NCI-H345 (cell line): Measurements from ENCODE around the gene PLA2G4B.
A peak's percentile ranks its signal among the peaks of the same experiment; 100 is the strongest.

Experiments used
- DNase-seq: peaks from one replicate; lab custom pipeline; 2025; lab: John Stamatoyannopoulos, UW

Gene PLA2G4B

GRCh38 chr15:41869770-41870688 is 31.4 kb downstream of the PLA2G4B start:
- no peak for DNase-seq

- no peak for DNase-seq
Measured at GRCh38 chr15:41870689-41871081, 32.0 kb downstream of the PLA2G4B start.

GRCh38 chr15:41871175-41871905 is 32.7 kb downstream of the PLA2G4B start:
- DNase-seq, result no peak

GRCh38 chr15:41872166-41872747 is 33.6 kb downstream of the PLA2G4B start:
- DNase-seq, result peak; percentile 10

- peak; percentile 75 for DNase-seq
Measured at GRCh38 chr15:41873711-41874110, 35.1 kb downstream of the PLA2G4B start.

GRCh38 chr15:41874736-41875135 is 36.1 kb downstream of the PLA2G4B start:
- no peak for DNase-seq

GRCh38 chr15:41876007-41876406 is 37.4 kb downstream of the PLA2G4B start:
- no peak for DNase-seq

- peak; percentile 47 for DNase-seq
Measured at GRCh38 chr15:41876689-41877088, 38.0 kb downstream of the PLA2G4B start.

- peak; percentile 35 for DNase-seq
Measured at GRCh38 chr15:41877631-41878354, 39.1 kb downstream of the PLA2G4B start.

- no peak for DNase-seq
Measured at GRCh38 chr15:41878355-41878699, 39.7 kb downstream of the PLA2G4B start.

- DNase-seq, result no peak
Measured at GRCh38 chr15:41879321-41879845, 40.7 kb downstream of the PLA2G4B start.

GRCh38 chr15:41880156-41880877 is 41.7 kb downstream of the PLA2G4B start:
- no peak for DNase-seq

- no peak for DNase-seq
Measured at GRCh38 chr15:41881086-41881485, 42.4 kb downstream of the PLA2G4B start.

GRCh38 chr15:41881550-41881919 is 42.9 kb downstream of the PLA2G4B start:
- DNase-seq, result no peak

GRCh38 chr15:41881920-41882688 is 43.5 kb downstream of the PLA2G4B start:
- DNase-seq, result no peak

- no peak for DNase-seq
Measured at GRCh38 chr15:41882689-41883483, 44.2 kb downstream of the PLA2G4B start.

- DNase-seq, result no peak
Measured at GRCh38 chr15:41883484-41883825, 44.8 kb downstream of the PLA2G4B start.

GRCh38 chr15:41884458-41884857 is 45.8 kb downstream of the PLA2G4B start:
- no peak for DNase-seq

GRCh38 chr15:41885321-41885720 is 46.7 kb downstream of the PLA2G4B start:
- DNase-seq, result no peak

- DNase-seq, result no peak
Measured at GRCh38 chr15:41885841-41886240, 47.2 kb downstream of the PLA2G4B start.
